HG03469 (cell line): ENCODE results near the gene COL23A1.

Experiments
- ATAC-seq: cut with Tn5 transposase; IDR thresholded peaks from one replicate; pipeline ENCODE4 v1.9.1; 2021; ENCODE audit warnings: mild to moderate bottlenecking, moderate library complexity, moderate number of reproducible peaks; ENCODE audit not compliant: unreplicated experiment

The COL23A1 gene

GRCh38 chr5:178416206-178416882, 173.8 kb downstream of the COL23A1 start:
- ATAC-seq: no peak

GRCh38 chr5:178415353-178415752, 174.8 kb downstream of the COL23A1 start:
- no peak for ATAC-seq

GRCh38 chr5:178413988-178414387, 176.2 kb downstream of the COL23A1 start:
- no peak for ATAC-seq

GRCh38 chr5:178411083-178411482, 179.1 kb downstream of the COL23A1 start:
- ATAC-seq: no peak

GRCh38 chr5:178407646-178408045, 182.5 kb downstream of the COL23A1 start:
- ATAC-seq: no peak

- no peak for ATAC-seq
Measured at GRCh38 chr5:178404987-178405386, 185.2 kb downstream of the COL23A1 start.

GRCh38 chr5:178403956-178404600, 186.1 kb downstream of the COL23A1 start:
- no peak for ATAC-seq

GRCh38 chr5:178403351-178403750, 186.8 kb downstream of the COL23A1 start:
- no peak for ATAC-seq

GRCh38 chr5:178399701-178400095, 190.5 kb downstream of the COL23A1 start:
- no peak for ATAC-seq

GRCh38 chr5:178398901-178399700, 191.1 kb downstream of the COL23A1 start:
- no peak for ATAC-seq

- ATAC-seq: no peak
Measured at GRCh38 chr5:178396796-178397720, 193.1 kb downstream of the COL23A1 start.

GRCh38 chr5:178394074-178394473, 196.1 kb downstream of the COL23A1 start:
- no peak for ATAC-seq

GRCh38 chr5:178392931-178393394, 197.2 kb downstream of the COL23A1 start:
- ATAC-seq: no peak

- ATAC-seq: no peak
Measured at GRCh38 chr5:178392386-178392785, 197.8 kb downstream of the COL23A1 start.

GRCh38 chr5:178391480-178391879, 198.7 kb downstream of the COL23A1 start:
- ATAC-seq: no peak

GRCh38 chr5:178389796-178390195, 200.4 kb downstream of the COL23A1 start:
- no peak for ATAC-seq

GRCh38 chr5:178389026-178389729, 201.0 kb downstream of the COL23A1 start:
- no peak for ATAC-seq

GRCh38 chr5:178388386-178389025, 201.7 kb downstream of the COL23A1 start:
- ATAC-seq: no peak

GRCh38 chr5:178387856-178388190, 202.4 kb downstream of the COL23A1 start:
- no peak for ATAC-seq
